OCI-LY7 (cell line): Measurements from ENCODE around the gene XRCC5. TPM values are rescaled to one million over a fixed set of nuclear protein-coding genes. Genes with fewer than 3 reads are reported as not detected.

Experiments used
- BruUV-seq: library from RNA; stranded (reverse); fragments of 400-500 nt; replicated peaks from 2 replicates; lab custom pipeline; 2021; lab: Mats Ljungman, UMichigan
- CTCF ChIA-PET: fragments of 300-600 bp; sonication (Branson Sonifier 250); formaldehyde crosslinking; loops from one replicate; lab custom pipeline; 2022; ENCODE audit warnings: antibody characterized with exemption; ENCODE audit not compliant: unreplicated experiment; lab: Charles Lee
- POLR2A ChIA-PET: fragments of 300-600 bp; sonication (Branson Sonifier 250); formaldehyde crosslinking; loops from one replicate; lab custom pipeline; 2022; ENCODE audit warnings: antibody characterized with exemption; lab: Charles Lee
- DNase-seq: peaks from one replicate; pipeline ENCODE4 v3.0.0-alpha.2; 2015; ENCODE audit warnings: low spot score
- H2AFZ ChIP-seq: fragments of 200-600 bp; sonication (generic), shearing (Covaris generic); 2 replicates; pipeline ENCODE4 v1.6.1; 2014; ENCODE audit warnings: mild to moderate bottlenecking, antibody characterized with exemption, low read length, moderate library complexity
- H3K27ac ChIP-seq: fragments of 200-600 bp; sonication (generic); 2 replicates; pipeline ENCODE4 v1.5.1; 2014; ENCODE audit warnings: mixed run types, low read depth, mild to moderate bottlenecking, moderate library complexity, low read length, inconsistent platforms; ENCODE audit not compliant: poor library complexity, severe bottlenecking
- H3K36me3 ChIP-seq: fragments of 200-600 bp; sonication (generic); 2 replicates; pipeline ENCODE4 v1.6.1; 2014; ENCODE audit warnings: mild to moderate bottlenecking, antibody characterized with exemption, low read length, moderate library complexity, mixed read lengths; ENCODE audit not compliant: insufficient read depth
- H3K4me1 ChIP-seq: fragments of 200-600 bp; sonication (generic); 2 replicates; pipeline ENCODE4 v1.5.1; 2014; ENCODE audit warnings: mild to moderate bottlenecking, low read length; ENCODE audit not compliant: insufficient read depth, poor library complexity, severe bottlenecking
- H3K4me2 ChIP-seq: fragments of 200-600 bp; sonication (generic); 2 replicates; pipeline ENCODE4 v1.6.1; 2014; ENCODE audit warnings: mild to moderate bottlenecking, low read length
- H3K4me3 ChIP-seq: fragments of 200-600 bp; sonication (generic); 2 replicates; pipeline ENCODE4 v1.5.1; 2014; ENCODE audit warnings: mild to moderate bottlenecking, low read depth, low read length; ENCODE audit not compliant: poor library complexity, severe bottlenecking
- H3K79me2 ChIP-seq: fragments of 200-600 bp; sonication (generic); 2 replicates; pipeline ENCODE4 v1.6.1; 2016; ENCODE audit warnings: low read depth, mild to moderate bottlenecking, low read length, moderate library complexity, mixed read lengths; ENCODE audit not compliant: insufficient read depth
- H3K9me2 ChIP-seq: fragments of 200-600 bp; sonication (generic); 2 replicates; pipeline ENCODE4 v1.6.1; 2016; ENCODE audit warnings: mild to moderate bottlenecking, low read length, mixed read lengths; ENCODE audit not compliant: insufficient read depth
- H3K9me3 ChIP-seq: fragments of 200-600 bp; sonication (generic); 2 replicates; pipeline ENCODE4 v1.6.1; 2014; ENCODE audit warnings: mild to moderate bottlenecking, mixed run types, low read length, mixed read lengths
- H4K20me1 ChIP-seq: fragments of 200-600 bp; sonication (generic); 2 replicates; pipeline ENCODE4 v1.6.1; 2014; ENCODE audit warnings: mild to moderate bottlenecking, antibody characterized with exemption, low read length, moderate library complexity, mixed read lengths; ENCODE audit not compliant: insufficient read depth
- EZH2phosphoT487 ChIP-seq: fragments of 200-600 bp; sonication (generic); IDR thresholded peaks from 2 replicates; pipeline ENCODE4 v1.6.1; 2018; ENCODE audit warnings: low read depth, borderline replicate concordance, mild to moderate bottlenecking, mixed run types, antibody characterized with exemption, low read length, moderate library complexity, mixed read lengths
- intact Hi-C: fragments of 100-400 bp; cut with micrococcal nuclease; formaldehyde crosslinking; loops from one replicate; pipeline ENCODE4 v1.10.0; 2022; ENCODE audit not compliant: unreplicated experiment
- total RNA-seq, 2 experiments: library from RNA; depleted of rRNA in 1 of 2; stranded (reverse); fragments of >200 nt in 1 of 2; shearing (Covaris generic) in 1 of 2; gene quantifications; 2 replicates each; pipeline ENCODE4 v1.2.3, GENCODE V29; 2014 to 2022
- TF ChIP-seq, protein P1 (sequence below): fragments of 200-600 bp; sonication (generic); conservative IDR thresholded peaks from 2 replicates; pipeline ENCODE4 v1.5.1; 2014; ENCODE audit warnings: mild to moderate bottlenecking, antibody characterized with exemption, low read length, moderate library complexity, mixed read lengths

XRCC5 gene
- total RNA-seq, 2 experiments from 2014 or later = 174 to 344 TPM

DNA sequence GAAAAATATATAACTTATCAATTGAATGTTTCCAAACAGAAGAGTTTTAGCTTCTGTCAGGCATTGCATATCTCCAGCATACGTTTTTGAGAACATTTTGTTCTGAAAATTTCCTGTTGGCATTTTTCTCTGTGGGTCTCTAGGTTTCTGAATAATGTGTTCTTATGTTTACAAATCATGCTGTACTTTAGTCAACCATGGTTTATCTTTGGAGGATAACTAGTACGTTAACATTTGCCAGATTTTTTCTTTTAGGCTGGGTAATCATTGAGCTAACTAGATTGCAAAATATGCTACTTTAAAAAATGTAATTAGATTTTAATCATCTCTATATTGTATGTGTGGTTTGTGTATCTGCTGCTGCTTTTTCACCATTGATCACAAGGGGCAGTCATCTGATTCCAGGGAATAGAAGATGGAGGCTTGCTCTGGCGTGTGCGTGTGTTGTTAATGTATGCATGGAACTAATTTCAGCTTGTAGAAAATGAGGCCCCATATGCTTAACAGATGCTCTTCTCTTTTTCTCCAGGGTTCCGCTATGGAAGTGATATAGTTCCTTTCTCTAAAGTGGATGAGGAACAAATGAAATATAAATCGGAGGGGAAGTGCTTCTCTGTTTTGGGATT, 21.3 kb downstream of the XRCC5 start:
- Histone ChIP-seq H3K9me2 (no peaks in the 10 kb centered on the region), H3K4me1 (no peaks in the 10 kb centered on the region), H3K4me3 (no peak overlapping the region), H2AFZ (no peak overlapping the region), H3K79me2 (peaks cover 40% of the 10 kb centered on the region; the same call in 1 of the 2 replicates), H3K4me2 (no peak overlapping the region), H3K9me3 (no peaks in the 10 kb centered on the region), H4K20me1 (peaks cover 26% of the 10 kb centered on the region; the same call in 1 of the 2 replicates), H3K36me3 (peaks cover 99% of the 10 kb centered on the region), H3K27ac (no peak overlapping the region)
- intact Hi-C loops = no loop called here
- ChIA-PET POLR2A (interaction anchor here (1.4 to 2.0 kb wide), 2 partner anchors 10 to 11 kb away, joined by 3 to 8 read pairs; no protein-coding TSS in a partner anchor), CTCF (no interaction called here)
- TF ChIP-seq, protein P1, sequence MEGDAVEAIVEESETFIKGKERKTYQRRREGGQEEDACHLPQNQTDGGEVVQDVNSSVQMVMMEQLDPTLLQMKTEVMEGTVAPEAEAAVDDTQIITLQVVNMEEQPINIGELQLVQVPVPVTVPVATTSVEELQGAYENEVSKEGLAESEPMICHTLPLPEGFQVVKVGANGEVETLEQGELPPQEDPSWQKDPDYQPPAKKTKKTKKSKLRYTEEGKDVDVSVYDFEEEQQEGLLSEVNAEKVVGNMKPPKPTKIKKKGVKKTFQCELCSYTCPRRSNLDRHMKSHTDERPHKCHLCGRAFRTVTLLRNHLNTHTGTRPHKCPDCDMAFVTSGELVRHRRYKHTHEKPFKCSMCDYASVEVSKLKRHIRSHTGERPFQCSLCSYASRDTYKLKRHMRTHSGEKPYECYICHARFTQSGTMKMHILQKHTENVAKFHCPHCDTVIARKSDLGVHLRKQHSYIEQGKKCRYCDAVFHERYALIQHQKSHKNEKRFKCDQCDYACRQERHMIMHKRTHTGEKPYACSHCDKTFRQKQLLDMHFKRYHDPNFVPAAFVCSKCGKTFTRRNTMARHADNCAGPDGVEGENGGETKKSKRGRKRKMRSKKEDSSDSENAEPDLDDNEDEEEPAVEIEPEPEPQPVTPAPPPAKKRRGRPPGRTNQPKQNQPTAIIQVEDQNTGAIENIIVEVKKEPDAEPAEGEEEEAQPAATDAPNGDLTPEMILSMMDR = no peak
- TF ChIP-seq EZH2phosphoT487 = no peak
- DNase-seq = no peak
- no TSS peak for BruUV-seq

DNA sequence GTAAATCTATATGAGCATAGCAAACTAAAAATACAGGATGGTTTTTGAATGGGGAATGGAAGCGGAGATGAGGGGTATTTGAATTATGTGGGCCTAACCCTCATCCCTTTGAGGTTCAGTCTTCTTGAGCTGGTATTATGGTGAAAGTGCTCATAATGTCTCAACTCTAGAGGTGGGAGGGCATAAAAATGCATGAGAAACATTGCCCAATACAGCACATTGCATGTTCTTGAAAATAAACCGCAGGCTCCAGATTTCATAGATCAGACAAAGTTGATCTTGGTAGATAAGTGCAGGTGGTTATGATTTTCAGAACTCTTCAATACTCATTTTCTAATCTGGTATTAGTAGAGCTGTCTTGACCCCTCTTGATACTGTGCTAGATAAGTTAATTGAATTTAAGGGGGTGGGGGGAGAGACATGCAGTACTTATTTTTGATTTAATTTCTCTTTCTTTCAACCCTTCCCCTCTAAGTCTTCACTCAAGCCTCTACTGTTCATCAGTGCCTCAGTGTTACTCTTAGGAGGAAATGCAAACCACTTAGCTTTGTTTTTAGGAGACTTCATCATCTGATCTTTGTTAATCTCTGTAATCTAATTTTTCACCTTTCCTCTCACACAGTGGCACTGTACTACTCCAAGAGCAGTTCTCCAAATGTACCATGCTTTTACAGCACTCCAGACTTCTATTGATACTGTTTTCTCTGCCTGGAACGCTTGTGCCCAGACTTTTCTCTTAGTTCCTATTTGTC, 22.2 kb downstream of the XRCC5 start:
- no peak overlapping the region for H2AFZ ChIP-seq
- no peaks in the 10 kb centered on the region for H3K9me2 ChIP-seq
- intact Hi-C loops = no loop called here
- H3K4me2 ChIP-seq = no peak overlapping the region
- no peak overlapping the region for H3K4me3 ChIP-seq
- DNase-seq = no peak
- no peak overlapping the region for H3K27ac ChIP-seq
- H4K20me1 ChIP-seq = peaks cover 26% of the 10 kb centered on the region; the same call in 1 of the 2 replicates
- no TSS peak for BruUV-seq
- H3K4me1 ChIP-seq = no peaks in the 10 kb centered on the region
- peaks cover 98% of the 10 kb centered on the region for H3K36me3 ChIP-seq
- H3K79me2 ChIP-seq = peaks cover 31% of the 10 kb centered on the region; the same call in 1 of the 2 replicates
- CTCF ChIA-PET = no interaction called here
- no peaks in the 10 kb centered on the region for H3K9me3 ChIP-seq
- POLR2A ChIA-PET = interaction anchor here (0.5 to 2.0 kb wide), 4 partner anchors 10 to 36 kb away, joined by 3 to 8 read pairs (median 4); no protein-coding TSS in a partner anchor
- TF ChIP-seq, protein P1 = no peak
- TF ChIP-seq EZH2phosphoT487 = no peak
